Liver (tissue), 3 donors: ENCODE measurements around the gene MAP3K4.

ENCODE experiments used
- EGR1 ChIP-seq, 2 donors: IDR thresholded peaks; 2 replicates each; pipeline ENCODE4 v1.6.1; 2016 to 2018; ENCODE audit warnings: antibody characterized with exemption in 2 of 2, low read depth in 2 of 2
- GABPA ChIP-seq, 2 donors: IDR thresholded peaks in 1 of 2; conservative IDR thresholded peaks in 1 of 2; 2 replicates each; pipeline ENCODE4 v1.6.1; 2016; ENCODE audit warnings: antibody characterized with exemption in 2 of 2, mild to moderate bottlenecking in 1 of 2, moderate library complexity in 1 of 2
- HNF4G ChIP-seq: IDR thresholded peaks from 2 replicates; pipeline ENCODE4 v1.6.1; 2016; ENCODE audit warnings: antibody characterized with exemption
- JUND ChIP-seq, 2 donors: IDR thresholded peaks; 2 replicates each; pipeline ENCODE4 v1.6.1; 2016; ENCODE audit warnings: antibody characterized with exemption in 2 of 2
- MAX ChIP-seq: IDR thresholded peaks from 2 replicates; pipeline ENCODE4 v1.6.1; 2016; ENCODE audit warnings: antibody characterized with exemption
- RAD21 ChIP-seq, 2 donors: IDR thresholded peaks; 2 replicates each; pipeline ENCODE4 v1.6.1; 2016; ENCODE audit warnings: antibody characterized with exemption in 2 of 2, mild to moderate bottlenecking in 2 of 2
- REST ChIP-seq: IDR thresholded peaks from 2 replicates; pipeline ENCODE4 v1.6.1; 2016; ENCODE audit warnings: antibody characterized with exemption, mild to moderate bottlenecking
- YY1 ChIP-seq: IDR thresholded peaks from 2 replicates; pipeline ENCODE4 v1.6.1; 2016; ENCODE audit warnings: antibody characterized with exemption, mild to moderate bottlenecking
- TF ChIP-seq, protein P1 (sequence below): fragments of 150-350 bp; IDR thresholded peaks from 2 replicates; pipeline ENCODE4 v1.5.1; 2017; ENCODE audit warnings: improper control_type of control experiment, low read depth, low read length; ENCODE audit not compliant: missing input control
- donor health status: healthy.
- donor health status: healthy.

DNA sequence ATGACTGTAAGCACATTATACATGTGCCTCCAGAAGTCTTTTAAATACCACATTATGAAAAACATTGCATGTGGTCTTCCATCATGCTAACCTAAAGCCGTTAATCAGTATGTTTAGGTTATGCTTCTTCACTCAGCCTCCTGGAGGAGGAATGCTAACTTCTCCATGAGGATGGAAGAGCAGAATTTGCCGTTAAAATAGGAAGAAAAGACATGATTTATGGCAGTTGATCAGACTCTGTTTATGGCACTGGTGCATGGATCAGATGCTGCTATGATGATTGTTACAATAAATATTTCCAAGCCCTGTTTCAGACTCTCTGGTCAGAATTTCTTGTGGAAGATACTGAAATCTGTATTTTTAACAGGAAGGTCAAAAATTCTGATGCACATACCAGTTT lies 31.7 kb downstream of the MAP3K4 start:
- TF ChIP-seq, protein P1, sequence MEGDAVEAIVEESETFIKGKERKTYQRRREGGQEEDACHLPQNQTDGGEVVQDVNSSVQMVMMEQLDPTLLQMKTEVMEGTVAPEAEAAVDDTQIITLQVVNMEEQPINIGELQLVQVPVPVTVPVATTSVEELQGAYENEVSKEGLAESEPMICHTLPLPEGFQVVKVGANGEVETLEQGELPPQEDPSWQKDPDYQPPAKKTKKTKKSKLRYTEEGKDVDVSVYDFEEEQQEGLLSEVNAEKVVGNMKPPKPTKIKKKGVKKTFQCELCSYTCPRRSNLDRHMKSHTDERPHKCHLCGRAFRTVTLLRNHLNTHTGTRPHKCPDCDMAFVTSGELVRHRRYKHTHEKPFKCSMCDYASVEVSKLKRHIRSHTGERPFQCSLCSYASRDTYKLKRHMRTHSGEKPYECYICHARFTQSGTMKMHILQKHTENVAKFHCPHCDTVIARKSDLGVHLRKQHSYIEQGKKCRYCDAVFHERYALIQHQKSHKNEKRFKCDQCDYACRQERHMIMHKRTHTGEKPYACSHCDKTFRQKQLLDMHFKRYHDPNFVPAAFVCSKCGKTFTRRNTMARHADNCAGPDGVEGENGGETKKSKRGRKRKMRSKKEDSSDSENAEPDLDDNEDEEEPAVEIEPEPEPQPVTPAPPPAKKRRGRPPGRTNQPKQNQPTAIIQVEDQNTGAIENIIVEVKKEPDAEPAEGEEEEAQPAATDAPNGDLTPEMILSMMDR: no peak
- TF ChIP-seq MAX (no peak), HNF4G (no peak), RAD21 (IDR thresholded peaks at IDR 0.05) (no peak), GABPA (IDR thresholded peaks at IDR 0.05 in 1 of 2, conservative IDR thresholded peaks at IDR 0.05 in 1 of 2) (no peak), JUND (IDR thresholded peaks at IDR 0.05) (no peak), REST (no peak), EGR1 (IDR thresholded peaks at IDR 0.05; ENCODE audit: low read depth in 2 of 2) (no peak), YY1 (no peak)
